ENCODE measurements around the gene ESPNL.

The ESPNL gene

GRCh38 chr2:238098901-238099713 lies 1.0 kb upstream of the ESPNL start:
- no peak for DNase-seq

- no peak for DNase-seq
Measured at GRCh38 chr2:238099714-238100048, 459 bp upstream of the ESPNL start.

GRCh38 chr2:238100821-238101771 lies 956 bp downstream of the ESPNL start:
- DNase-seq: no peak

- DNase-seq: no peak
Measured at GRCh38 chr2:238101891-238102841, 2.0 kb downstream of the ESPNL start.

GRCh38 chr2:238102865-238103264 lies 2.7 kb downstream of the ESPNL start:
- DNase-seq: no peak

- DNase-seq: no peak
Measured at GRCh38 chr2:238103465-238104225, 3.5 kb downstream of the ESPNL start.

GRCh38 chr2:238104226-238104690 lies 4.1 kb downstream of the ESPNL start:
- DNase-seq: no peak

- no peak for DNase-seq
Measured at GRCh38 chr2:238104691-238105371, 4.7 kb downstream of the ESPNL start.

- DNase-seq: no peak
Measured at GRCh38 chr2:238105506-238106338, 5.6 kb downstream of the ESPNL start.

GRCh38 chr2:238106339-238106697 lies 6.2 kb downstream of the ESPNL start:
- DNase-seq: no peak

- no peak for DNase-seq
Measured at GRCh38 chr2:238106698-238107524, 6.8 kb downstream of the ESPNL start.

- no peak for DNase-seq
Measured at GRCh38 chr2:238107525-238108422, 7.6 kb downstream of the ESPNL start.

- DNase-seq: no peak
Measured at GRCh38 chr2:238108423-238109183, 8.5 kb downstream of the ESPNL start.

- no peak for DNase-seq
Measured at GRCh38 chr2:238113611-238114010, 13.5 kb downstream of the ESPNL start.

- no peak for DNase-seq
Measured at GRCh38 chr2:238114331-238114841, 14.2 kb downstream of the ESPNL start.

GRCh38 chr2:238114851-238115660 lies 14.9 kb downstream of the ESPNL start:
- DNase-seq: no peak
